ENCODE data around the gene HSD17B7. TPM values are rescaled to one million over a fixed set of nuclear protein-coding genes. Genes with fewer than 3 reads are reported as not detected.

Gene HSD17B7
- total RNA-seq, 1 experiment from 2014 or later: 55.6 TPM

DNA sequence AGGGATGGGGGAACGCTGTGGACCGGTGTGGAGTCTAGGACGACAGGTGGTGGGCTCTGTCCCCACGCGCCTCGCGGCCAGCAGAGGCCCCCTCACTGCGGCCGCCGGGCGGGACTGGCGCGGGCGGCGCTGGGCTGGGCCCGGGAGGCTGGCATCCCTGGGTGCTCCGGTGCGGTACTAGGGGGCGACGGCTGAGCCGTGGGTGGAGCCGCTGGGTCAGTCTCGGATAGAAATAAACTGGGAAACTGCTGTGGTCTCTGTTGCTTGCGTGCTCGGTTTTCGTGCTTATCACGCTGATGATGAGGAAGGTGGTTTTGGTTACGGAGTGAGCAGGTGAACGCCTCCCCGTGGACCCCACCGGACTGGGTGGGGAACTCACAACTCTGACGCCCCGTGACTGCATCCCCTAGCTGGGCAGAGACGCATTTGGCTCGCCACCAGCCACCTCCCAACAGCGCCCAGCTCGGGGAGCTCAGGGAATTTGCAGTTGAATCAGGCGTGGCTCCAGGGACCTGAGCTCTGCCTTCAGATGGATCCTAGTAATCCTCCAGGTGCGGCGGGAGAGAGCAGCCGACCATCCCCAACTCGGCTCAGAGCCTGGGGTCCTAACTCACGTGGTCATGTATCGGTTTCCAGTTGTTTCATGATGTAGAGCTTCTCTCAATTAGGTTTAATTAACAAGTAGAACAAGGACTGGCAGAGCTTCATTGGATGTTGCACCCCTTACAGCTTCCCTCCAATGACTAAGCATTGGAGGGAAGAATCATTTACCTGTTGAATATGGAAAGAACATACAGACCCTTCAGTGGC, 32.1 kb downstream of the HSD17B7 start:
- POLR2A ChIA-PET (ENCODE audit: low non-redundant PET): interaction anchor here (0.7 kb wide), 1 partner anchor 190 kb away, joined by 4 read pairs; no protein-coding TSS in a partner anchor
- Histone ChIP-seq H3K36me3 (ENCODE audit: insufficient read depth, low read length, poor library complexity, severe bottlenecking) (no peaks in the 10 kb centered on the region), H3K4me3 (ENCODE audit: low read depth, low read length, poor library complexity, severe bottlenecking) (peak overlapping the region; percentile 53), H3K27me3 (replicated peaks; ENCODE audit: insufficient read depth, low read depth, low read length, poor library complexity) (no peaks in the 10 kb centered on the region), H3K9me3 (ENCODE audit: low read depth, low read length, poor library complexity, severe bottlenecking) (no peaks in the 10 kb centered on the region), H3K4me1 (ENCODE audit: insufficient read depth, low read length, poor library complexity, severe bottlenecking) (peaks cover 26% of the 10 kb centered on the region), H3K27ac (ENCODE audit: low read depth, low read length, poor library complexity, severe bottlenecking) (peak overlapping the region; percentile 70)
- TF ChIP-seq, protein P1, sequence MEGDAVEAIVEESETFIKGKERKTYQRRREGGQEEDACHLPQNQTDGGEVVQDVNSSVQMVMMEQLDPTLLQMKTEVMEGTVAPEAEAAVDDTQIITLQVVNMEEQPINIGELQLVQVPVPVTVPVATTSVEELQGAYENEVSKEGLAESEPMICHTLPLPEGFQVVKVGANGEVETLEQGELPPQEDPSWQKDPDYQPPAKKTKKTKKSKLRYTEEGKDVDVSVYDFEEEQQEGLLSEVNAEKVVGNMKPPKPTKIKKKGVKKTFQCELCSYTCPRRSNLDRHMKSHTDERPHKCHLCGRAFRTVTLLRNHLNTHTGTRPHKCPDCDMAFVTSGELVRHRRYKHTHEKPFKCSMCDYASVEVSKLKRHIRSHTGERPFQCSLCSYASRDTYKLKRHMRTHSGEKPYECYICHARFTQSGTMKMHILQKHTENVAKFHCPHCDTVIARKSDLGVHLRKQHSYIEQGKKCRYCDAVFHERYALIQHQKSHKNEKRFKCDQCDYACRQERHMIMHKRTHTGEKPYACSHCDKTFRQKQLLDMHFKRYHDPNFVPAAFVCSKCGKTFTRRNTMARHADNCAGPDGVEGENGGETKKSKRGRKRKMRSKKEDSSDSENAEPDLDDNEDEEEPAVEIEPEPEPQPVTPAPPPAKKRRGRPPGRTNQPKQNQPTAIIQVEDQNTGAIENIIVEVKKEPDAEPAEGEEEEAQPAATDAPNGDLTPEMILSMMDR (conservative IDR thresholded peaks at IDR 0.05; ENCODE audit: low read depth, low read length): 0 out of 2 replicates have a peak, but pooled peaks have one; percentile 8
- no peak for TF ChIP-seq EZH2 (IDR thresholded peaks at IDR 0.05; ENCODE audit: borderline replicate concordance, low read depth, low read length, poor library complexity, severe bottlenecking)
- CTCF ChIA-PET: no interaction called here
- DNase-seq (ENCODE audit: low spot score): peak; percentile 65
- intact Hi-C loops (cut with micrococcal nuclease; ENCODE audit: unreplicated experiment): loop anchor here (10.0 kb wide), 1 partner anchor 208 kb away; no protein-coding TSS in a partner anchor
- no TSS peak for BruUV-seq (replicated peaks)

DNA sequence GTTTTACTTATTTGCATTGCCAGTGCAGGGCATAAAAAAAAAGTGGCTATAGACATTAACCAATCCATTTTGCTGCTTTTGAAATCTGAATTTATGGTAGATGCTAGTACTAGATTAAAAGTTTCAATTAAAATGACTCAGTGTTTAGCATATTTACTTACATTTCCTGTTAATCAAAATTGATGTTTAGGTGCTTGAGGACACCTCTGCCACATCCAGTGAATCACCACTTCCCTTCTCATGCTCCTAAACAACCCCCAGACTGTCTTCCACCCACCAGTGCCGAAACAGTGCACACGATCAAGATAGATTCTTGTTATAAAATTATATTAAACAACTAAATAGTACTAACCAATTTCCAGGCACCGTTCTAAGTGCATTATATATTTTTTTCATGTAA, 32.7 kb downstream of the HSD17B7 start:
- POLR2A ChIA-PET (ENCODE audit: low non-redundant PET): interaction anchor here (0.7 kb wide), 1 partner anchor 191 kb away, joined by 4 read pairs; no protein-coding TSS in a partner anchor
- CTCF ChIA-PET: interaction anchor here (0.7 kb wide), 1 partner anchor 55 kb away, joined by 3 read pairs; no protein-coding TSS in a partner anchor
- Histone ChIP-seq H3K27ac (ENCODE audit: low read depth, low read length, poor library complexity, severe bottlenecking) (no peak overlapping the region), H3K4me3 (ENCODE audit: low read depth, low read length, poor library complexity, severe bottlenecking) (peak overlapping the region; percentile 53), H3K9me3 (ENCODE audit: low read depth, low read length, poor library complexity, severe bottlenecking) (no peaks in the 10 kb centered on the region), H3K4me1 (ENCODE audit: insufficient read depth, low read length, poor library complexity, severe bottlenecking) (peaks cover 26% of the 10 kb centered on the region), H3K27me3 (replicated peaks; ENCODE audit: insufficient read depth, low read depth, low read length, poor library complexity) (no peaks in the 10 kb centered on the region), H3K36me3 (ENCODE audit: insufficient read depth, low read length, poor library complexity, severe bottlenecking) (no peaks in the 10 kb centered on the region)
- no peak for TF ChIP-seq EZH2 (IDR thresholded peaks at IDR 0.05; ENCODE audit: borderline replicate concordance, low read depth, low read length, poor library complexity, severe bottlenecking)
- intact Hi-C loops (cut with micrococcal nuclease; ENCODE audit: unreplicated experiment): loop anchor here (10.0 kb wide), 1 partner anchor 208 kb away; no protein-coding TSS in a partner anchor
- peak; percentile 39 for DNase-seq (ENCODE audit: low spot score)
- BruUV-seq (replicated peaks): no TSS peak

DNA sequence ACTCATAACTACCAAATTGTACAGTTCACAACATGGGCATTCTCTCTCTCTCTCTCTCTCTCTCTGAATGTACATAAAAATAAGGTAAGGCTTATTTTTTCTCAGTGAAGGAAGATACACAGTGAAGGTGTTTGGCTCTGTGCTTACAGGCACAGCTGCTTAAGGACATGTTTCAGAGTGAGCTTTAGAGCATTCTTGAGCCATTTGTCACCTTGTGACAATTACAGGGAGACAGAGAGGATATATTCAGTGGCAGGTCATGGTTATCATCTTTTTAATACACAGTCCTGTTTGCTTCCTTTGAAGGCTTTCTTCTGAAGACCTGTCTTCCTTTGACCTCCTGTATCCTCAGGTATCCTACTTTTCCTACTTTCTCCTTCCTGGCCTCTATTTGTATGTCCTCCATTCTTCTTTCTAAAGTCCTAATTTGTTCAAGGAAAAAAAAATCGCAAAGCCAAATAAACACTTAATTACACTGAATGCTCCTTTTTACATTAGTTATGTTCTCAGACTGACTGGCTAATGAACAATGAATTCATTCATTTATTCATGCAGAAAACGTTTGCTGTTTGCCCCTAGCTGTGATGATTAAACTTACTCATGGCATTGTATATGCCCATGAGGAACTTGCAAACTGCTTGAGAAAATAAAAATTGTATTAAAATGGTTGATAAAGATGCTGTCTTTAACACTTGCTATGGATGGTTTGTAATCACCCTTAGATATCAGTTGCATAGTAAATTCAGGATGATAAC, 33.4 kb downstream of the HSD17B7 start:
- TF ChIP-seq, protein P1 (conservative IDR thresholded peaks at IDR 0.05; ENCODE audit: low read depth, low read length): no peak
- no peak for TF ChIP-seq EZH2 (IDR thresholded peaks at IDR 0.05; ENCODE audit: borderline replicate concordance, low read depth, low read length, poor library complexity, severe bottlenecking)
- no peak for DNase-seq (ENCODE audit: low spot score)
- no peak overlapping the region for H3K4me3 ChIP-seq (ENCODE audit: low read depth, low read length, poor library complexity, severe bottlenecking)
- peaks cover 26% of the 10 kb centered on the region for H3K4me1 ChIP-seq (ENCODE audit: insufficient read depth, low read length, poor library complexity, severe bottlenecking)
- no peaks in the 10 kb centered on the region for H3K36me3 ChIP-seq (ENCODE audit: insufficient read depth, low read length, poor library complexity, severe bottlenecking)
- no TSS peak for BruUV-seq (replicated peaks)
- no peaks in the 10 kb centered on the region for H3K27me3 ChIP-seq (replicated peaks; ENCODE audit: insufficient read depth, low read depth, low read length, poor library complexity)
- ChIA-PET CTCF (interaction anchor here (0.7 to 0.8 kb wide), 2 partner anchors 54 to 211 kb away, joined by 3 to 4 read pairs; no protein-coding TSS in a partner anchor), POLR2A (ENCODE audit: low non-redundant PET) (interaction anchor here (0.7 kb wide), 1 partner anchor 210 kb away, joined by 3 read pairs; no protein-coding TSS in a partner anchor)
- intact Hi-C loops (cut with micrococcal nuclease; ENCODE audit: unreplicated experiment): loop anchor here (10.0 kb wide), 1 partner anchor 209 kb away; no protein-coding TSS in a partner anchor
- H3K27ac ChIP-seq (ENCODE audit: low read depth, low read length, poor library complexity, severe bottlenecking): no peak overlapping the region
- H3K9me3 ChIP-seq (ENCODE audit: low read depth, low read length, poor library complexity, severe bottlenecking): no peaks in the 10 kb centered on the region
